Endothelial cell of umbilical vein (primary cell): Measurements from ENCODE around the gene TNP1. TPM values are rescaled to one million over a fixed set of nuclear protein-coding genes. Genes with fewer than 3 reads are reported as not detected.

Source experiments
- BruUV-seq: library from RNA; stranded (reverse); fragments of 400-500 nt; replicated peaks from 2 replicates; lab custom pipeline; 2021; lab: Mats Ljungman, UMichigan
- CTCF ChIA-PET: fragments of 300-600, 350-600 bp; sonication (Branson Sonifier 250); formaldehyde crosslinking; loops from one replicate; lab custom pipeline; 2021; ENCODE audit warnings: antibody characterized with exemption, inconsistent platforms; lab: Charles Lee
- POLR2A ChIA-PET: fragments of 300-600, 350-600 bp; sonication (Branson Sonifier 250); formaldehyde crosslinking; loops from one replicate; lab custom pipeline; 2021; ENCODE audit warnings: antibody characterized with exemption, inconsistent platforms; lab: Charles Lee
- DNase-seq: peaks from one replicate; pipeline ENCODE4 v3.0.0-alpha.2; 2011; ENCODE audit warnings: low read depth, low spot score
- FAIRE-seq: peaks from 2 replicates; lab custom pipeline; 2011; peaks lifted over from hg19 to GRCh38; lab: Jason Lieb, UNC
- H2AFZ ChIP-seq: 2 replicates; pipeline ENCODE4 v1.6.0; 2012; ENCODE audit warnings: low read depth, low read length, control low read depth, inconsistent platforms
- H3K27ac ChIP-seq: 2 replicates; pipeline ENCODE4 v1.5.1; 2011; ENCODE audit warnings: low read depth, mild to moderate bottlenecking, control low read depth, low read length, moderate library complexity; ENCODE audit not compliant: insufficient read depth
- H3K27me3 ChIP-seq, 2 experiments: 2 replicates each; pipeline versions ENCODE4 v1.6.0 to v1.6.1; 2011; ENCODE audit warnings: low read length in 2 of 2, mixed read lengths in 1 of 2; ENCODE audit not compliant: control insufficient read depth in 2 of 2, insufficient read depth in 2 of 2
- H3K36me3 ChIP-seq, 2 experiments: 2 replicates in 1 of 2; 3 replicates in 1 of 2; pipeline ENCODE4 v1.5.1; 2011; ENCODE audit warnings: low read length in 2 of 2, mild to moderate bottlenecking in 1 of 2, moderate library complexity in 1 of 2; ENCODE audit not compliant: control insufficient read depth in 2 of 2, insufficient read depth in 2 of 2; ENCODE audit errors: extremely low read depth in 1 of 2
- H3K4me1 ChIP-seq: 3 replicates; pipeline ENCODE4 v1.5.1; 2011; ENCODE audit warnings: mild to moderate bottlenecking, low read length; ENCODE audit not compliant: control insufficient read depth, insufficient read depth; ENCODE audit errors: extremely low read depth
- H3K4me2 ChIP-seq: 2 replicates; pipeline ENCODE4 v1.6.1; 2011; ENCODE audit warnings: low read length, control low read depth, mixed read lengths; ENCODE audit not compliant: insufficient read depth
- H3K4me3 ChIP-seq, 3 experiments: fragments of 200-600 bp in 1 of 3; sonication (generic), shearing (Covaris generic) in 1 of 3; replicated peaks in 1 of 3; 2 replicates each; pipeline ENCODE4 v1.5.1; 2011 to 2016; ENCODE audit warnings: control low read depth in 3 of 3, low read length in 3 of 3, mild to moderate bottlenecking in 2 of 3, inconsistent platforms in 1 of 3, low read depth in 1 of 3, moderate library complexity in 1 of 3; ENCODE audit not compliant: insufficient read depth in 1 of 3
- H3K79me2 ChIP-seq: 2 replicates; pipeline ENCODE4 v1.6.0; 2012; ENCODE audit warnings: low read length, inconsistent platforms; ENCODE audit not compliant: control insufficient read depth, insufficient read depth
- H3K9ac ChIP-seq: replicated peaks from 2 replicates; pipeline ENCODE3; 2011; ENCODE audit warnings: low read length, control low read depth; ENCODE audit not compliant: insufficient read depth; ENCODE audit errors: extremely low read depth
- H3K9me1 ChIP-seq: replicated peaks from 3 replicates; pipeline ENCODE4 v1.6.0; 2011; ENCODE audit warnings: mild to moderate bottlenecking, low read length; ENCODE audit not compliant: control insufficient read depth, insufficient read depth; ENCODE audit errors: extremely low read depth
- H3K9me3 ChIP-seq: replicated peaks from 2 replicates; pipeline ENCODE4 v1.5.1; 2012; ENCODE audit warnings: low read length, inconsistent platforms; ENCODE audit not compliant: control insufficient read depth, insufficient read depth
- H4K20me1 ChIP-seq: replicated peaks from 2 replicates; pipeline ENCODE3; 2011; ENCODE audit warnings: mild to moderate bottlenecking, low read length; ENCODE audit not compliant: control insufficient read depth, insufficient read depth; ENCODE audit errors: extremely low read depth
- CTCF ChIP-seq, 2 donors: IDR thresholded peaks; 1 replicate in 1 of 2; 2 replicates in 1 of 2; pipeline ENCODE4 v1.5.1; 2011; ENCODE audit warnings: low read length in 2 of 2, mild to moderate bottlenecking in 2 of 2, moderate library complexity in 2 of 2, control low read depth in 1 of 2, inconsistent platforms in 1 of 2, low read depth in 1 of 2; ENCODE audit not compliant: insufficient read depth in 1 of 2; ENCODE audit errors: extremely low read depth in 1 of 2
- EZH2 ChIP-seq: IDR thresholded peaks from 2 replicates; pipeline ENCODE4 v1.6.1; 2012; ENCODE audit warnings: borderline replicate concordance, low read depth, mild to moderate bottlenecking, moderate library complexity, low read length, inconsistent platforms; ENCODE audit not compliant: severe bottlenecking
- FOS ChIP-seq: IDR thresholded peaks from 2 replicates; pipeline ENCODE4 v1.6.1; 2011; ENCODE audit warnings: mild to moderate bottlenecking, low read length, moderate library complexity, borderline replicate concordance; ENCODE audit not compliant: insufficient read depth
- GATA2 ChIP-seq: IDR thresholded peaks from 2 replicates; pipeline ENCODE4 v1.7.0; 2011; ENCODE audit warnings: low read depth, mild to moderate bottlenecking, moderate library complexity, mixed read lengths, low read length; ENCODE audit not compliant: insufficient read length, insufficient read depth
- JUN ChIP-seq: IDR thresholded peaks from 2 replicates; pipeline ENCODE4 v1.6.1; 2011; ENCODE audit warnings: borderline replicate concordance, low read depth; ENCODE audit not compliant: insufficient read length, insufficient read depth
- MYC ChIP-seq: IDR thresholded peaks from one replicate; pipeline ENCODE4 v1.6.1; 2011; ENCODE audit warnings: mild to moderate bottlenecking, low read depth, low read length
- POLR2A ChIP-seq: IDR thresholded peaks from 2 replicates; pipeline ENCODE4 v1.6.1; 2012; ENCODE audit warnings: low read depth, mild to moderate bottlenecking, control low read depth, low read length
- POLR2AphosphoS5 ChIP-seq: IDR thresholded peaks from 2 replicates; pipeline ENCODE4 v1.6.1; 2012; ENCODE audit warnings: low read depth, mild to moderate bottlenecking, control low read depth, low read length, moderate library complexity; ENCODE audit not compliant: insufficient read depth
- dilution Hi-C: fragments of 300-500 bp; cut with MboI; formaldehyde crosslinking; loops from one replicate; pipeline ENCODE4 v1.15.0; 2019; ENCODE audit warnings: low sequenced_read_pairs; ENCODE audit not compliant: extremely low pct_ligation_motif_present
- intact Hi-C: fragments of 100-400 bp; cut with micrococcal nuclease; formaldehyde crosslinking; loops from one replicate; pipeline ENCODE4 v1.10.0; 2022
- polyA plus RNA-seq, 4 experiments: library from polyadenylated mRNA; depleted of rRNA in 3 of 4; stranded (reverse) in 3 of 4; unstranded in 1 of 4; fragments of >200 nt; gene quantifications; 2 replicates each; pipeline versions ENCODE4 v1.2.1 to v1.2.3, GENCODE V29; 2011 to 2012; ENCODE audit warnings: missing spikeins in 1 of 4
- total RNA-seq: library from RNA; stranded (reverse); gene quantifications from 2 replicates; pipeline ENCODE4 v1.2.3, GENCODE V29; 2021
- TF ChIP-seq, protein P1 (sequence below): IDR thresholded peaks from 2 replicates; pipeline ENCODE4 v1.6.1; 2011; ENCODE audit not compliant: insufficient read depth, insufficient read length

The TNP1 gene
- total and polyA plus RNA-seq, 2 donors (not counting 3 experiments of a cell fraction or from before 2014, with no cell fraction given), result not detected

DNA sequence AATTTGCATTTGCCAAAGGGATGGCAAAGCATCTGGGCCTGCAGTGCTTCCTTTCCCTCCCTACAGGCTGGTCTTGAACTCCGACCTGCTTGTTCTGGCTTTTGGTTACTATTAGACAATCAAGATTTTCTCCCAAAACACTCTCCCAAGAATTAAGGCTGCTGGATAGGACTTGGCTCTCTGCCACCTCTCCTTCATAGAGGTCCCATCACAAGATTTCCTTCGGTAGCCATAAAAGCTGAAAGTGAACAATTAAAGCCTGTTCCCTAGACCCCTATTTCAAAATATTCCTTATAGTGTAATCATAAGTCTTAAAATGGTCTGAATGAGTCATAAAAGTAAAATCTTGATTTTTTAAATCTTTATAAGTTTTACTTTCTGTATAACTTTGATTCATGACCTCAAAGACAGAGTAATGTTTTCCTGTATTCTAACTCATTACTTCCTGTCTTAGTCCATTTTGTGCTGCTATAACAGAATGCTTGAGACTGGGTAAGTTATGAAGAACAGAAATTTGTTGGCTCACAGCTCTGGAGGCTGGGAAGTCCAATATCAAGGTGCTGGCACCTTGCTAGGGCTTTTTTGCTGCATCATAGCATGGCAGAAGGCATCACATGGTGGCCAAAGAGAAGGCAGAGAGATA lies 37.8 kb upstream of the TNP1 start:
- CTCF ChIA-PET, result no interaction called here
- no peak overlapping the region for H3K4me2 ChIP-seq

DNA sequence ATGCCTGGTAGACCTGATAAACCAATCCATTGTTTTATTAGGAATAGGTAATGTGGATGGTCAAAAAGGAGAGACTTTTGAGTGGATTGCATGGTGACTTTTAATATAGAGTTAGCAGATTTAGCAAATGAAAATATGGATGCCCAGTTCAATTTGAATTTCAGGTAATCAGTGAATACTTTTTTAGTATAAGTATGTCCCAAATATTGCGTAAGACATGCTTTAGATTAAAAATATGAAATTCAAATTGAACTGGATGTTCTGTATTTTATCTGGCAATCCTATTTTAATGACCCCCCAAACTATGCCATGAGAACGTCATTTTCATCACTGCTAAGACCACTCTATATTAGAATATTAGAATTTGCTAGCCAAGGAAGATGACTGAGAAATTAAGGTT lies 30.3 kb upstream of the TNP1 start:
- ChIA-PET POLR2A (no interaction called here), CTCF (interaction anchor here (1.1 kb wide), 1 partner anchor 10 kb away, joined by 3 read pairs; no protein-coding TSS in a partner anchor)
- no peak overlapping the region for H3K4me2 ChIP-seq
- no peak overlapping the region for H3K9ac ChIP-seq
- H2AFZ ChIP-seq, result no peak overlapping the region
- no peak overlapping the region for H3K4me3 ChIP-seq
- no peak overlapping the region for H3K27ac ChIP-seq
- H3K9me1 ChIP-seq, result no peaks in the 10 kb centered on the region
- no peaks in the 10 kb centered on the region for H3K4me1 ChIP-seq
- H3K79me2 ChIP-seq, result no peaks in the 10 kb centered on the region
- no peaks in the 10 kb centered on the region for H4K20me1 ChIP-seq
- TF ChIP-seq CTCF (IDR thresholded peaks at IDR 0.05; ENCODE audit: extremely low read depth in 1 of 2, insufficient read depth in 1 of 2, low read depth in 1 of 2, low read length in 2 of 2) (no peak), EZH2 (no peak), MYC (no peak), POLR2AphosphoS5 (no peak), POLR2A (no peak), JUN (no peak), FOS (no peak), GATA2 (no peak)
- TF ChIP-seq, protein P1, sequence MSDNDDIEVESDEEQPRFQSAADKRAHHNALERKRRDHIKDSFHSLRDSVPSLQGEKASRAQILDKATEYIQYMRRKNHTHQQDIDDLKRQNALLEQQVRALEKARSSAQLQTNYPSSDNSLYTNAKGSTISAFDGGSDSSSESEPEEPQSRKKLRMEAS, result no peak
- no peaks in the 10 kb centered on the region for H3K36me3 ChIP-seq
- no peaks in the 10 kb centered on the region for H3K27me3 ChIP-seq
- H3K9me3 ChIP-seq, result no peaks in the 10 kb centered on the region
- dilution Hi-C loops, result no loop called here
- FAIRE-seq (no peak), DNase-seq (no peak)
- intact Hi-C loops, result no loop called here
- BruUV-seq, result no TSS peak

More for the DNA sequence above, 37.8 kb upstream of the TNP1 start:
- Histone ChIP-seq H3K9ac (no peak overlapping the region), H3K4me3 (no peak overlapping the region), H3K4me1 (no peaks in the 10 kb centered on the region), H3K79me2 (no peaks in the 10 kb centered on the region), H3K9me1 (no peaks in the 10 kb centered on the region), H2AFZ (no peak overlapping the region), H4K20me1 (no peaks in the 10 kb centered on the region), H3K27me3 (no peaks in the 10 kb centered on the region), H3K9me3 (no peaks in the 10 kb centered on the region), H3K36me3 (no peaks in the 10 kb centered on the region), H3K27ac (no peak overlapping the region)
- BruUV-seq, result no TSS peak
- no peak for FAIRE-seq
- dilution Hi-C loops (no loop called here), intact Hi-C loops (no loop called here)
- POLR2A ChIA-PET, result no interaction called here
- DNase-seq, result no peak
- no peak for TF ChIP-seq GATA2
- peak; percentile 34 for TF ChIP-seq FOS
